Astrocyte (in vitro differentiated cells and primary cell): ENCODE data around the gene ADD3.

Experiments
- CTCF ChIP-seq: IDR thresholded peaks from 2 replicates; pipeline ENCODE4 v1.5.1; 2011; ENCODE audit warnings: low read depth, mild to moderate bottlenecking, inconsistent platforms, low read length, moderate library complexity; ENCODE audit not compliant: insufficient read depth
- EZH2 ChIP-seq: IDR thresholded peaks from 2 replicates; pipeline ENCODE4 v1.6.1; 2012; ENCODE audit warnings: mild to moderate bottlenecking, low read length, inconsistent platforms; ENCODE audit not compliant: insufficient read depth

GRCh38 chr10:110118891-110119621 lies 111.3 kb downstream of the ADD3 start:
- no peak for TF ChIP-seq CTCF
- TF ChIP-seq EZH2, result no peak
